ENCODE data around the gene RELCH. TPM values are rescaled to one million over a fixed set of nuclear protein-coding genes. Genes with fewer than 3 reads are reported as not detected.

The RELCH gene
- total and polyA plus RNA-seq, 10 of the 15 experiments (the other 5 are each of a cell fraction or from before 2014, with no cell fraction given), result 3.1 to 23.6 (median 14.5) TPM

- Histone ChIP-seq H3K4me3 (no peak overlapping the region), H3K4me1 (ENCODE audit: control insufficient read depth, insufficient read depth, low read length) (no peaks in the 10 kb centered on the region), H3K79me2 (ENCODE audit: control insufficient read depth, insufficient read depth, low read length) (no peaks in the 10 kb centered on the region), H3K27ac (ENCODE audit: control insufficient read depth, insufficient read depth) (no peak overlapping the region), H3K4me2 (ENCODE audit: control insufficient read depth, insufficient read depth) (no peak overlapping the region), H3K9me3 (replicated peaks; ENCODE audit: control insufficient read depth, insufficient read depth, low read length) (no peaks in the 10 kb centered on the region), H2AFZ (ENCODE audit: control insufficient read depth, low read depth, low read length) (no peak overlapping the region), H4K20me1 (ENCODE audit: control insufficient read depth, insufficient read depth) (no peaks in the 10 kb centered on the region), H3K27me3 (replicated peaks in 1 of 2; ENCODE audit: control insufficient read depth in 2 of 2, insufficient read depth in 2 of 2, low read length in 1 of 2) (no peaks in the 10 kb centered on the region), H3K9ac (ENCODE audit: control insufficient read depth, insufficient read depth, low read length) (no peak overlapping the region), H3K36me3 (ENCODE audit: control insufficient read depth in 2 of 2, insufficient read depth in 2 of 2, low read length in 1 of 2) (peaks cover 0 to 12% of the 10 kb centered on the region in 2 experiments; a peak in 2 of 4 replicates)
- RAD21 ChIA-PET (ENCODE audit: unreplicated experiment), result interaction anchor here (0.9 kb wide), 1 partner anchor 10 kb away, joined by 3 read pairs; no protein-coding TSS in a partner anchor
- DNase-seq (ENCODE audit: low read depth, low spot score) (no peak), FAIRE-seq (no peak), ATAC-seq (no peak)
- 95% methylated on average over 1 of the region's 1 CpG for WGBS (ENCODE audit: insufficient coverage, insufficient replicate concordance, low lambda C conversion rate, missing lambda C conversion rate)
- POLR2A ChIA-PET, result no interaction called here
- BruUV-seq (replicated peaks), result no TSS peak
- intact Hi-C loops (cut with micrococcal nuclease; ENCODE audit: unreplicated experiment), result no loop called here
- SMC1A ChIA-PET (ENCODE audit: uncharacterized antibody, unreplicated experiment), result interaction anchor here (0.9 to 1.4 kb wide), 2 partner anchors 9 to 15 kb away, joined by 3 read pairs; no protein-coding TSS in a partner anchor
- TF ChIP-seq SUZ12 (IDR thresholded peaks at IDR 0.05; ENCODE audit: unreplicated experiment) (no peak), JUND (IDR thresholded peaks at IDR 0.05; ENCODE audit: low read depth, low read length) (no peak), MTA3 (IDR thresholded peaks at IDR 0.05; ENCODE audit: borderline replicate concordance, low read length) (no peak), SMAD5 (IDR thresholded peaks at IDR 0.05; ENCODE audit: low read depth) (no peak), ZSCAN29 (IDR thresholded peaks at IDR 0.05) (no peak), EZH2 (IDR thresholded peaks at IDR 0.05; ENCODE audit: borderline replicate concordance, control insufficient read depth, low read depth, low read length) (no peak), ASH2L (IDR thresholded peaks at IDR 0.05; ENCODE audit: borderline replicate concordance, low read depth) (no peak), MEF2B (IDR thresholded peaks at IDR 0.05; ENCODE audit: partially characterized antibody, poor library complexity, severe bottlenecking) (no peak), SUPT20H (IDR thresholded peaks at IDR 0.05; ENCODE audit: borderline replicate concordance, control insufficient read depth, low read depth, low read length) (no peak), RUNX3 (IDR thresholded peaks at IDR 0.05; ENCODE audit: low read length) (no peak), SP1 (IDR thresholded peaks at IDR 0.05; ENCODE audit: low read depth, low read length) (no peak), SIN3A (IDR thresholded peaks at IDR 0.05; ENCODE audit: low read depth, low read length) (no peak), KLF5 (IDR thresholded peaks at IDR 0.05; ENCODE audit: partially characterized antibody) (no peak), KDM1A (IDR thresholded peaks at IDR 0.05; ENCODE audit: borderline replicate concordance) (no peak), TCF7 (IDR thresholded peaks at IDR 0.05; ENCODE audit: borderline replicate concordance) (no peak)
- in situ Hi-C loops (cut with MboI), result no loop called here
- CTCF ChIA-PET, result interaction anchor here (1.7 to 2.3 kb wide), 2 partner anchors 17 to 60 kb away, joined by 4 to 9 read pairs; no protein-coding TSS in a partner anchor
Measured at GRCh38 chr18:62242955-62243354, 55.9 kb downstream of the RELCH start.
